DOHH2 (cell line): ENCODE results near the gene AGER.

Experiments
- CTCF ChIP-seq: fragments of 200-600 bp; sonication (generic); IDR thresholded peaks from one replicate; pipeline ENCODE4 v1.5.1; 2014; ENCODE audit warnings: antibody characterized with exemption, mild to moderate bottlenecking, low read depth, low read length; ENCODE audit not compliant: poor library complexity, severe bottlenecking
- EZH2phosphoT487 ChIP-seq: fragments of 200-600 bp; sonication (generic); IDR thresholded peaks from 2 replicates; pipeline ENCODE4 v1.6.1; 2017; ENCODE audit warnings: borderline replicate concordance, mild to moderate bottlenecking, antibody characterized with exemption, low read length, moderate library complexity, mixed read lengths

GRCh38 chr6:32182555-32182981 is 1.5 kb downstream of the AGER start:
- TF ChIP-seq CTCF, result no peak
- no peak for TF ChIP-seq EZH2phosphoT487
